ENCODE measurements around the gene GPATCH4.
A peak's percentile ranks its signal among the peaks of the same experiment; 100 is the strongest.

Gene GPATCH4

DNA sequence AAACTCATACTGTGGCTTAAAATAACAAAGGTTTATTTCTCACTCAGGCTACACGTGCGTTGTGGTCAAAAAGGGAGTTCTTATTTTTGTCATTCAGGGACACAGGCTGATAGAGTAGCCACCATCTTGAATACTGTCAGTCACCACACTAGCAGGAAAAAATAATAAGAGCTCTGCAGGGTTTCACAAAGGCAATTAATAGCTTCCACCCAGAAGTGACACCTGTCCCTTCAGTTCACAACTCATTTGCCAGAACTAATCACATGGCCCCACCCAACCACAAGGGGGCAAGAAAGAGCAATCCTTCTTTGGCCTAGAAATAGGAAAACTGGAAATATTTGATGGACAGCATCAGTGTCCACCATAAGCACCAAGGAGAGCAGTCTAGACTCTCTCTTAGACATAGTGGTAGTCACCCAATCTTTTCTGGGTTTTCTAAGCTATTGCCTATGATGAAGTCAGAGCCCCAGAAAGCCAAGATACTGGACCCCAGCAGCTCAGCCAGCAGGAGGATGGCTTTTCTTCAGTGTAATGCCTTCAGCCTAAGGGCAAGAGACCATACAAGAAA is 26.1 kb upstream of the GPATCH4 start:
- peaks cover 27% of the 10 kb centered on the region for H3K27me3 ChIP-seq (ENCODE audit: control insufficient read depth, insufficient read depth, low read length)
- H3K4me1 ChIP-seq (ENCODE audit: control insufficient read depth, insufficient read depth, low read length) = peaks cover 8% of the 10 kb centered on the region
- H3K9me3 ChIP-seq (ENCODE audit: control insufficient read depth, insufficient read depth, low read length) = no peaks in the 10 kb centered on the region
- H3K27ac ChIP-seq (ENCODE audit: low read length) = no peak overlapping the region
- H3K4me3 ChIP-seq (ENCODE audit: low read length) = no peak overlapping the region
- no peaks in the 10 kb centered on the region for H3K36me3 ChIP-seq (ENCODE audit: control insufficient read depth, insufficient read depth, low read length)
- DNase-seq (ENCODE audit: low read depth, low spot score) = no peak
- WGBS (ENCODE audit: insufficient coverage, insufficient read length) = no CpG with 5 or more reads among the region's 2 CpGs

DNA sequence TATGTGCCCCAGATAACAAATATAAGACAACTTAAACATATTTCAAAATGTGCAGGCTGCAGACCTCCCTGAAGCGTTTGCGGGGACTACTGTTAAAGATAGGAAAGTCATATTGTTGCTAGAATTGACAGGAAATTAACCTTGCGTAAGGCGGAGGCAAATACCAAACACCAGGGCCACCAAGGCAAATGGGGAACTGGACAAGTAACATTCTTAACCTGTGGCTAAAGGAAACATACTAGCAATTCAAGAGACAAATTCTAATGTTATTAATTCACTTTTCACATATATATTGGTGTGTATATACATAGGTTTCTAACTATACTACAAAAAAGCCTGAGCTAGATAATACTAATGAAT is 24.8 kb upstream of the GPATCH4 start:
- Histone ChIP-seq H3K36me3 (ENCODE audit: control insufficient read depth, insufficient read depth, low read length) (no peaks in the 10 kb centered on the region), H3K4me3 (ENCODE audit: low read length) (no peak overlapping the region), H3K4me1 (ENCODE audit: control insufficient read depth, insufficient read depth, low read length) (peaks cover 8% of the 10 kb centered on the region), H3K27me3 (ENCODE audit: control insufficient read depth, insufficient read depth, low read length) (peaks cover 27% of the 10 kb centered on the region), H3K9me3 (ENCODE audit: control insufficient read depth, insufficient read depth, low read length) (no peaks in the 10 kb centered on the region), H3K27ac (ENCODE audit: low read length) (no peak overlapping the region)
- DNase-seq (ENCODE audit: low read depth, low spot score) = no peak
- whole genome bisulfite sequencing (ENCODE audit: insufficient coverage, insufficient read length) = no CpG with 5 or more reads among the region's 4 CpGs

DNA sequence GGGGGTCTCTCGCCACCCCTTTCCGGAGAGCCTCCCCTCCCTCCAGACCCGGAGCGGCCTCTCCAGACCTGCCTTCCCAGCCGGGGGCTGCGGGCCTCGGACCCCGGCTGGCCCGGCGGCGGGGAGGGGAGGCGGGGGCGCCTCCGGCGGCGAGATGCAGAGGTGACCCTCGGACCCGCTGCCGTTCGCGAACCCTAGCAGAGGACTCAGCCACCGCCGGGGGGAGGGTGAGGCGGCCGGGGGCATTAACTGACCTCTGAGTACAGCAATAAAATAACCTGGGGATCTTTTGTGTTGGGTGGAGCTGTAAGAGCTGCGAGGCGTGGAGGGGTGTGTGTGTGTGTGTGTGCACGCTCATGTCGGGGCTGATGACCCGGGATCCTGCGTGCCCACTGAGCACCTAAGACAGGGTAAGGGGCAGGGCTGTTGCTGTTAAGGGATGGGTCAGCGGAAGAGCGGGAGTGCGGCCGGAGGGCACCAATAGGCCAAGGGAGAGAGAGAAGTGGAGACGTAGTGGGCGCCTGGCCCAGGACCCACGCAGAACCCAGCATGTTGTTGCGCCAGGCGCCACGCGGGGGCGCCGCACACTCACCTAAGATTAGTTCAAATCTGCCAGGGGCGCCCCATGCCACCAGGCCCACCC is 24.3 kb upstream of the GPATCH4 start:
- H3K36me3 ChIP-seq (ENCODE audit: control insufficient read depth, insufficient read depth, low read length) = no peaks in the 10 kb centered on the region
- H3K4me3 ChIP-seq (ENCODE audit: low read length) = peak overlapping the region; percentile 37; the same call in 1 of the 2 replicates
- no peak for DNase-seq (ENCODE audit: low read depth, low spot score)
- H3K27me3 ChIP-seq (ENCODE audit: control insufficient read depth, insufficient read depth, low read length) = peaks cover 27% of the 10 kb centered on the region
- H3K4me1 ChIP-seq (ENCODE audit: control insufficient read depth, insufficient read depth, low read length) = peaks cover 7% of the 10 kb centered on the region
- H3K27ac ChIP-seq (ENCODE audit: low read length) = no peak overlapping the region
- H3K9me3 ChIP-seq (ENCODE audit: control insufficient read depth, insufficient read depth, low read length) = no peaks in the 10 kb centered on the region
- WGBS (ENCODE audit: insufficient coverage, insufficient read length) = no CpG with 5 or more reads among the region's 45 CpGs

DNA sequence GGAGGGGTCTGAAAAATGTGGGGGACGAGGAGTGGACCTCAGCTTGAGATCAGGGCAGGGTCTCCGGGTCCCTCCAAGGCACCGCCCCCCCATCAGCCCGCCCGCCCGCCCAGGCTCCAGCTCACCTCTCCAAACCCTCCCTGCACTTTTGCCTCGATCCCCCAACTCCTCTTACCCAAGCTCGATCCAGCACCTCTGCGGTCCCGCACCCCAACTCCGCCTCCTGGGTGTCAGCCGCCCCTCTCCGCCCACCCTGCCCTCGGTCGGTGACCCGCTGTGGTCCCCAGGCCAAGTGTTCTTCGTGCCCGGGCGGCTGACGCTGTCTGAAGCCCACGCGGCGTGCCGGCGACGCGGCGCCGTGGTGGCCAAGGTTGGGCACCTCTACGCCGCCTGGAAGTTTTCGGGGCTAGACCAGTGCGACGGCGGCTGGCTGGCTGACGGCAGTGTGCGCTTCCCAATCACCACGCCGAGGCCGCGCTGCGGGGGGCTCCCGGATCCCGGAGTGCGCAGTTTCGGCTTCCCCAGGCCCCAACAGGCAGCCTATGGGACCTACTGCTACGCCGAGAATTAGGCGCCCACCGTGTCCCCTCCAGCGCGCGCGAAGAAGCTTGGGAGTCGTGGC is 23.6 kb upstream of the GPATCH4 start:
- Histone ChIP-seq H3K9me3 (ENCODE audit: control insufficient read depth, insufficient read depth, low read length) (no peaks in the 10 kb centered on the region), H3K36me3 (ENCODE audit: control insufficient read depth, insufficient read depth, low read length) (no peaks in the 10 kb centered on the region), H3K27ac (ENCODE audit: low read length) (no peak overlapping the region), H3K4me1 (ENCODE audit: control insufficient read depth, insufficient read depth, low read length) (peaks cover 7% of the 10 kb centered on the region), H3K27me3 (ENCODE audit: control insufficient read depth, insufficient read depth, low read length) (peaks cover 27% of the 10 kb centered on the region), H3K4me3 (ENCODE audit: low read length) (peak overlapping the region; percentile 38; the same call in 1 of the 2 replicates)
- no peak for DNase-seq (ENCODE audit: low read depth, low spot score)
- no CpG with 5 or more reads among the region's 55 CpGs for WGBS (ENCODE audit: insufficient coverage, insufficient read length)

DNA sequence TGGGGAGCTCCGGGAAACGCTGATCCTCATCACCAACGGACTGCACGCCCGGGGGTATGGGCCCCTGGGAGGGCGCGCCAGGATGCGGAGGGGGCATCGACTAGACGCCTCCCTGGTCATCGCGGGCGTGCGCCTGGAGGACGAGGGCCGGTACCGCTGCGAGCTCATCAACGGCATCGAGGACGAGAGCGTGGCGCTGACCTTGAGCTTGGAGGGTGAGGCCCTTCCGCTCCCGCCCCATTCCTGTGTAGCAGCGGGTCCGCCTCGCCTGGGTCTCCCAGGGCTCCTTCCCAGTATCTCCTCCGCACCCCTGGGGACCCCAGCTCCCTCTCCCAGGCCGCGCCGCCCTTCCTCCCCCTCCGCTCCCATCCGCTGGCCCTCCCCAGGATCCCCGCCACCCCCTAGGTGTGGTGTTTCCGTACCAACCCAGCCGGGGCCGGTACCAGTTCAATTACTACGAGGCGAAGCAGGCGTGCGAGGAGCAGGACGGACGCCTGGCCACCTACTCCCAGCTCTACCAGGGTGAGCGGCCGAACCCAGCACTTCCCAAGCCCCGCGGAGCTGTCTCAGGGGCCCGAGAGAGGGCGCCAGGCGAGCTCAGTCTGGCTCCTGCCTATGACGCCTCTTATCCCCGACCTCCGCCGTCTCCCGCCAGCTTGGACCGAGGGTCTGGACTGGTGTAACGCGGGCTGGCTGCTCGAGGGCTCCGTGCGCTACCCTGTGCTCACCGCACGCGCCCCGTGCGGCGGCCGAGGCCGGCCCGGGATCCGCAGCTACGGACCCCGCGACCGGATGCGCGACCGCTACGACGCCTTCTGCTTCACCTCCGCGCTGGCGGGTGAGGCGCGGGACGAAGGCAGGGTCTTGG is 22.9 kb upstream of the GPATCH4 start:
- no peaks in the 10 kb centered on the region for H3K9me3 ChIP-seq (ENCODE audit: control insufficient read depth, insufficient read depth, low read length)
- H3K36me3 ChIP-seq (ENCODE audit: control insufficient read depth, insufficient read depth, low read length) = no peaks in the 10 kb centered on the region
- H3K27me3 ChIP-seq (ENCODE audit: control insufficient read depth, insufficient read depth, low read length) = peaks cover 27% of the 10 kb centered on the region
- no peak for DNase-seq (ENCODE audit: low read depth, low spot score)
- peaks cover 7% of the 10 kb centered on the region for H3K4me1 ChIP-seq (ENCODE audit: control insufficient read depth, insufficient read depth, low read length)
- no peak overlapping the region for H3K27ac ChIP-seq (ENCODE audit: low read length)
- peak overlapping the region; percentile 38; the same call in 1 of the 2 replicates for H3K4me3 ChIP-seq (ENCODE audit: low read length)
- no CpG with 5 or more reads among the region's 87 CpGs for WGBS (ENCODE audit: insufficient coverage, insufficient read length)

DNA sequence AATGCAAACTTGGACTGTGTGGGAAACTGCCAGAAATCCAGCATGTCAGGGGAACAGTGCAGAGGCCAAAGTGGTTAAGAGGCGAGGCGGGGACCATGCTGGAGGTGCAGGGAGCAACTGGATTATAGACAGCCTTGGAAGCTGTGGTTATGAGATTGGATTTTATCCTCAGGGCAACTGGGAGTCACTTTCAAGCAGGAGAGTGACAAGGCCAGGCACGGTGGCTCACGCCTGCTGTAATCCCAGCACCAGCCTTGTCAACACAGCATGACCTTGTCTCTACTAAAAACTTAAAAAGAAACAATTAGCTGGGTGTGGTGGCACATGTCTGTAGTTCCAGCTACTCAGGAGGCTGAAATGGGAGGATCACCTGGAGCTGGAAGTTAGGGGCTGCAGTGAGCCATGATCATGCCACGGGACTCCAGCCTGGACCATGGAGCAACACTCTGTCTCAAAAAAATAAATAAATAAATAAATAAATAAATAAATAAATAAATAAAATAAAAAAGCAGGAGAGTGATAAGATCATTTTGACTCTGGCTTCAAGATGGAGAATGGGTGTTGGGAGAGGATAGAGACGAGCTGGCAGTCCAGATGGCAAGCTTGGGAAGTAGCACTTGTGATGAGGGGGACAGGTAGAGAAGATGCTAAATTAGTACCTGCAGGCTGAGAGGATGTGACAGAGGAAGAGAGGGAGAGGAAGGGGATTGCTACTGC is 21.5 kb upstream of the GPATCH4 start:
- Histone ChIP-seq H3K9me3 (ENCODE audit: control insufficient read depth, insufficient read depth, low read length) (no peaks in the 10 kb centered on the region), H3K27ac (ENCODE audit: low read length) (no peak overlapping the region), H3K27me3 (ENCODE audit: control insufficient read depth, insufficient read depth, low read length) (peaks cover 27% of the 10 kb centered on the region), H3K4me1 (ENCODE audit: control insufficient read depth, insufficient read depth, low read length) (peaks cover 7% of the 10 kb centered on the region), H3K4me3 (ENCODE audit: low read length) (no peak overlapping the region), H3K36me3 (ENCODE audit: control insufficient read depth, insufficient read depth, low read length) (no peaks in the 10 kb centered on the region)
- WGBS (ENCODE audit: insufficient coverage, insufficient read length) = no CpG with 5 or more reads among the region's 6 CpGs
- DNase-seq (ENCODE audit: low read depth, low spot score) = no peak

DNA sequence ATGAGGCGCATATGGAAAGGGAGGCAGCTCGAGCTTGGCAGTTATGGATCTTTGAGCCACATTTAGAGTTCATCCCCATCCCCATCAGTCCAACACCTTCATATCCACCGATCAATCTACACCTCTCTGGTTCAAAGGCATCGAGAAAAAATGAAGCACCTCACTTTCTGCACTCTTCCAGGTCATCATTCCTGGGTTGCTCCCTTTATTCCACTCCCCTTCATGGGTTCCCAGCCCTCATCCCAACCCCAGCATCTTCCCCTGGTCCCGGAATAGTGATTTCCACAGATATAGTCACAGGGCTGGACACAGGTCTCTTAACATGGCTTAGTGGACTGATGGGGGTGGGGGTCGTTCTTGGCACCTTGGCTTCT is 18.3 kb upstream of the GPATCH4 start:
- no peak for DNase-seq (ENCODE audit: low read depth, low spot score)
- H3K27ac ChIP-seq (ENCODE audit: low read length) = no peak overlapping the region
- H3K4me3 ChIP-seq (ENCODE audit: low read length) = no peak overlapping the region
- H3K36me3 ChIP-seq (ENCODE audit: control insufficient read depth, insufficient read depth, low read length) = no peaks in the 10 kb centered on the region
- H3K4me1 ChIP-seq (ENCODE audit: control insufficient read depth, insufficient read depth, low read length) = peaks cover 3% of the 10 kb centered on the region; the same call in 1 of the 2 replicates
- no CpG with 5 or more reads among the region's 6 CpGs for WGBS (ENCODE audit: insufficient coverage, insufficient read length)
- H3K9me3 ChIP-seq (ENCODE audit: control insufficient read depth, insufficient read depth, low read length) = no peaks in the 10 kb centered on the region
- H3K27me3 ChIP-seq (ENCODE audit: control insufficient read depth, insufficient read depth, low read length) = peaks cover 17% of the 10 kb centered on the region

DNA sequence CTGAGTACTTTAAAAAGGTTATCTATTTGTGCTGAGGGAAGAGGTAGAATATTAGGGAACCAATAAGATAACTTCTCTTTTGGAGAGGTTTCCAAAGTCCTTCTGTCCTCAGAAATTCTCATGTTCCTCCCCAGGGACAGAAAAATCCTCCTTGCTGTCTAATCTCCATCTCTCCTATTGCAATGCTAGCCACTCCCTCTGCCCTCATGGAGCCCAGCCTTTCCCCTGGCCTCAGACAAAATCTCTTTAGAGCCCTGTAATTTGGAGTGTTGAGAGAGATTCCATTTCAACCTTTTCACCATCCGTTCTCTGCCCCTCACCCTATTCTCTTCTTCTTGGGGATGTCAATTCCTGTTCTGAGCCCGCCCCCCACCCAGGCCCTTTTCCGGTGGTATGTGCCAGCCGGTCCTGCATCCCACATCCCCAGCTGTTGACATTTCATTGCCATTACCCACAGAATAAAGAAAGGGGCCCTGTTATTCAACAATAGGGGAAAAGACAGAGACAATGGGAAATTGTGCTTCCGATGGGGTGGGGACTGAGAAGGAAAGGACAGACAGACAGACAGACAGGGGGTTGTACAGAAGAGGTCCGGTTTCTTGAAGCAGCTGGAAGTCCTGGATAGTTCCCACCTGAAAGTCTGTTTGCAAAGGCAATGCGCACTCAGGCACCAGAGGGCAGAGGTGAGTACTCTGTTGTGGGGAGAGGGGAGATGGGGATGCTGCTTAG is 17.7 kb upstream of the GPATCH4 start, which contains the start of gene HAPLN2:
Gene HAPLN2, plus strand, starts transcription at position 563 of the 729 bp plus-strand sequence. CDS start 4,076 bp downstream, outside the sequence.
- no CpG with 5 or more reads among the region's 7 CpGs for WGBS (ENCODE audit: insufficient coverage, insufficient read length)
- DNase-seq (ENCODE audit: low read depth, low spot score) = no peak
- Histone ChIP-seq H3K9me3 (ENCODE audit: control insufficient read depth, insufficient read depth, low read length) (no peaks in the 10 kb centered on the region), H3K4me3 (ENCODE audit: low read length) (no peak within 1 kb of the TSS), H3K27me3 (ENCODE audit: control insufficient read depth, insufficient read depth, low read length) (peaks cover 11% of the 10 kb centered on the region), H3K4me1 (ENCODE audit: control insufficient read depth, insufficient read depth, low read length) (peaks cover 3% of the 10 kb centered on the region; the same call in 1 of the 2 replicates), H3K36me3 (ENCODE audit: control insufficient read depth, insufficient read depth, low read length) (no peaks in the 10 kb centered on the region), H3K27ac (ENCODE audit: low read length) (no peak within 1 kb of the TSS)

DNA sequence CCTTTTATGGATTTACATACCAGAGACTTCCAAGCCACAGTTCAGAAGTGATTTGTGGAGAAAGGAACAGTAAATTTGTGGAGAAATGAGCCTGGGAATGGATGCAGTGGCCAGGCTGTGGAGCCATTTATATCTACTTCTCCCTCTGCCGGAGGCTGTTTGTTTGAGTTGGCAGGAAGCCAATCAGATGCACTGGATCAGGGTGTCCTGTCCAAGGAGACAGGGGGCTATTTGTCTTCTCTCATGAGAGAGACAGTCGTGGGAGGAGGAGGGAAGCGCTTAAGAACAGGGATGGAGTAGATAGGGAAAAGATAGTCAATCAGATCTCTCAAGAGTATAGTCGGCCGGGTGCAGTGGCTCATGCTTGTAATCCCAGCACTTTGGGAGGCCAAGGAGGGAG is 15.2 kb upstream of the GPATCH4 start:
- WGBS (ENCODE audit: insufficient coverage, insufficient read length) = no CpG with 5 or more reads among the region's 5 CpGs
- no peak overlapping the region for H3K27ac ChIP-seq (ENCODE audit: low read length)
- no peak overlapping the region for H3K4me3 ChIP-seq (ENCODE audit: low read length)
- no peaks in the 10 kb centered on the region for H3K4me1 ChIP-seq (ENCODE audit: control insufficient read depth, insufficient read depth, low read length)
- H3K9me3 ChIP-seq (ENCODE audit: control insufficient read depth, insufficient read depth, low read length) = no peaks in the 10 kb centered on the region
- H3K36me3 ChIP-seq (ENCODE audit: control insufficient read depth, insufficient read depth, low read length) = no peaks in the 10 kb centered on the region
- H3K27me3 ChIP-seq (ENCODE audit: control insufficient read depth, insufficient read depth, low read length) = no peaks in the 10 kb centered on the region
- no peak for DNase-seq (ENCODE audit: low read depth, low spot score)
